Stomach (tissue), 9 donors: ENCODE data around the gene GATB. TPM values are rescaled to one million over a fixed set of nuclear protein-coding genes. Genes with fewer than 3 reads are reported as not detected.

Experiments
- DNase-seq, 2 donors: peaks; one replicate each; pipeline versions ENCODE4 v3.0.0 to v3.0.0-alpha.2; 2013 to 2019
- H3K27ac ChIP-seq, 5 donors: fragments of 200-600 bp in 4 of 5; sonication (generic) in 4 of 5; one replicate each; pipeline ENCODE4 v1.5.1; 2013 to 2019; ENCODE audit warnings: mild to moderate bottlenecking in 1 of 5, moderate library complexity in 1 of 5
- H3K27me3 ChIP-seq, 3 donors: fragments of 200-600 bp; sonication (generic); one replicate each; pipeline ENCODE4 v1.5.1; 2017 to 2019; ENCODE audit warnings: mixed run types in 1 of 3
- H3K36me3 ChIP-seq, 4 donors: fragments of 200-600 bp; sonication (generic); 1 replicate in 3 of 4; 2 replicates in 1 of 4; pipeline ENCODE4 v1.5.1; 2016 to 2019
- H3K4me1 ChIP-seq, 4 donors: fragments of 200-600 bp; sonication (generic); one replicate each; pipeline ENCODE4 v1.5.1; 2016 to 2019
- H3K4me3 ChIP-seq, 4 donors: fragments of 200-600 bp; sonication (generic) in 3 of 4; one replicate each; pipeline ENCODE4 v1.5.1; 2016 to 2019; ENCODE audit warnings: mild to moderate bottlenecking in 1 of 4
- H3K9me3 ChIP-seq, 4 donors: fragments of 200-600 bp; sonication (generic); one replicate each; pipeline ENCODE4 v1.5.1; 2016 to 2019
- CTCF ChIP-seq, 7 experiments: fragments of 450-650 bp in 4 of 7; fragments of 200-600 bp in 3 of 7; sonication (generic) in 3 of 7; IDR thresholded peaks; one replicate each; pipeline ENCODE4 v1.5.1; 2016 to 2019; ENCODE audit warnings: antibody characterized with exemption in 7 of 7, control low read depth in 2 of 7, mild to moderate bottlenecking in 1 of 7
- EP300 ChIP-seq: sonication (generic); formaldehyde crosslinking; IDR thresholded peaks from one replicate; pipeline ENCODE4 v1.6.1; 2017; ENCODE audit warnings: antibody characterized with exemption
- POLR2A ChIP-seq, 4 donors: fragments of 450-650 bp; IDR thresholded peaks; one replicate each; pipeline ENCODE4 v1.6.1; 2016; ENCODE audit warnings: antibody characterized with exemption in 4 of 4, control low read depth in 2 of 4, mild to moderate bottlenecking in 1 of 4, moderate library complexity in 1 of 4
- POLR2AphosphoS5 ChIP-seq, 3 donors: sonication (generic); formaldehyde crosslinking; IDR thresholded peaks; one replicate each; pipeline ENCODE4 v1.6.1; 2016; ENCODE audit warnings: antibody characterized with exemption in 3 of 3
- WGBS, 5 donors: extraction: QIAGEN DNeasy Blood & Tissue Kit in 3 of 5; methylation state at CpG; one replicate each; pipeline versions ENCODE4 v1.1.5 to v1.1.7; 2013 to 2018; 5-methylcytosine and 5-hydroxymethylcytosine counted together
- intact Hi-C: fragments of 100-400 bp; cut with DNase I; formaldehyde crosslinking; loops from one replicate; pipeline ENCODE4 v1.15.1; 2023; ENCODE audit warnings: low total_unique reads
- polyA plus RNA-seq, 3 donors: library from polyadenylated mRNA; stranded (reverse); fragments of 200-250 nt; gene quantifications; one replicate each; pipeline ENCODE4 v1.2.3, GENCODE V29; 2013
- total RNA-seq, 5 donors: library from RNA; depleted of rRNA; stranded (reverse); fragments of >200 nt; gene quantifications; one replicate each; pipeline versions ENCODE4 v1.1.0 to v1.2.3, GENCODE V29; 2014 to 2016
- donor health status: healthy with polysubstance abuse.
- donor health status: Bipolar disorder and iron deficiency.
- donor health status: healthy.

Gene GATB
- total and polyA plus RNA-seq, 8 donors: 1.8 to 32.2 (median 19.9) TPM

- intact Hi-C loops: no loop called here
- Histone ChIP-seq H3K9me3 (no peaks in the 10 kb centered on the region), H3K4me3 (no peak overlapping the region), H3K4me1 (peaks cover 0 to 10% (median 0%) of the 10 kb centered on the region in 4 donors), H3K36me3 (no peaks in the 10 kb centered on the region), H3K27ac (no peak overlapping the region), H3K27me3 (no peaks in the 10 kb centered on the region)
- WGBS, 5 donors: 83 to 92% (median 89%) methylated on average over 3 of the region's 3 CpGs
- no peak for TF ChIP-seq EP300
- TF ChIP-seq POLR2A (IDR thresholded peaks at IDR 0.05): no peak
- no peak for TF ChIP-seq CTCF (IDR thresholded peaks at IDR 0.05)
- no peak for TF ChIP-seq POLR2AphosphoS5 (IDR thresholded peaks at IDR 0.05)
- no peak for DNase-seq
Observed at GRCh38 chr4:151796106-151796505, 35.3 kb upstream of the GATB start.

GRCh38 chr4:151792995-151793394, 32.2 kb upstream of the GATB start:
- TF ChIP-seq POLR2AphosphoS5 (IDR thresholded peaks at IDR 0.05) (no peak), CTCF (IDR thresholded peaks at IDR 0.05) (no peak), EP300 (no peak), POLR2A (IDR thresholded peaks at IDR 0.05) (no peak)
- H3K4me1 ChIP-seq: peaks cover 0 to 10% (median 0%) of the 10 kb centered on the region in 4 donors
- intact Hi-C loops: no loop called here
- no peaks in the 10 kb centered on the region for H3K27me3 ChIP-seq
- DNase-seq: no peak
- no peaks in the 10 kb centered on the region for H3K36me3 ChIP-seq
- no peaks in the 10 kb centered on the region for H3K9me3 ChIP-seq
- no peak overlapping the region for H3K27ac ChIP-seq
- no peak overlapping the region for H3K4me3 ChIP-seq
- 72 to 85% (median 77%) methylated on average over 4 of the region's 4 CpGs for WGBS, 5 donors

GRCh38 chr4:151792530-151792929, 31.7 kb upstream of the GATB start:
- Histone ChIP-seq H3K27me3 (no peaks in the 10 kb centered on the region), H3K9me3 (no peaks in the 10 kb centered on the region), H3K36me3 (no peaks in the 10 kb centered on the region), H3K4me1 (peaks cover 0 to 10% (median 0%) of the 10 kb centered on the region in 4 donors), H3K4me3 (no peak overlapping the region), H3K27ac (no peak overlapping the region)
- TF ChIP-seq POLR2AphosphoS5 (IDR thresholded peaks at IDR 0.05): no peak
- no peak for TF ChIP-seq CTCF (IDR thresholded peaks at IDR 0.05)
- no peak for TF ChIP-seq EP300
- TF ChIP-seq POLR2A (IDR thresholded peaks at IDR 0.05): no peak
- DNase-seq: no peak
- 84 to 93% (median 89%) methylated on average over 4 of the region's 4 CpGs for WGBS, 5 donors
- intact Hi-C loops: no loop called here

GRCh38 chr4:151788021-151788420, 27.2 kb upstream of the GATB start:
- no peak for DNase-seq
- Histone ChIP-seq H3K27ac (no peak overlapping the region), H3K27me3 (no peaks in the 10 kb centered on the region), H3K4me3 (no peak overlapping the region), H3K36me3 (no peaks in the 10 kb centered on the region), H3K9me3 (no peaks in the 10 kb centered on the region), H3K4me1 (peaks cover 0 to 11% (median 0%) of the 10 kb centered on the region in 4 donors)
- intact Hi-C loops: no loop called here
- TF ChIP-seq POLR2A (IDR thresholded peaks at IDR 0.05) (no peak), POLR2AphosphoS5 (IDR thresholded peaks at IDR 0.05) (no peak), EP300 (no peak), CTCF (IDR thresholded peaks at IDR 0.05) (no peak)
